HTERT RPE-1 (cell line): Measurements from ENCODE around the gene BAIAP2L2.

Experiments
- in situ Hi-C: fragments of 300-500 bp; cut with MboI; formaldehyde crosslinking; loops from 4 replicates; pipeline ENCODE4 v1.14.3; 2020; ENCODE audit warnings: low sequenced_read_pairs

BAIAP2L2 gene

GRCh38 chr22:38108561-38109319 lies 1.7 kb downstream of the BAIAP2L2 start:
- in situ Hi-C loops = no loop called here

- in situ Hi-C loops = no loop called here
These were observed 2.6 kb downstream of the BAIAP2L2 start for GRCh38 chr22:38107692-38108515.

GRCh38 chr22:38106814-38107578 lies 3.5 kb downstream of the BAIAP2L2 start:
- in situ Hi-C loops = no loop called here

GRCh38 chr22:38104084-38104483 lies 6.4 kb downstream of the BAIAP2L2 start:
- in situ Hi-C loops = no loop called here

- in situ Hi-C loops = no loop called here
These were observed 6.8 kb downstream of the BAIAP2L2 start for GRCh38 chr22:38103641-38104040.

- in situ Hi-C loops = no loop called here
These were observed 11.9 kb downstream of the BAIAP2L2 start for GRCh38 chr22:38098410-38099249.

- in situ Hi-C loops = no loop called here
These were observed 12.7 kb downstream of the BAIAP2L2 start for GRCh38 chr22:38097557-38098409.

- in situ Hi-C loops = no loop called here
These were observed 13.4 kb downstream of the BAIAP2L2 start for GRCh38 chr22:38097058-38097457.

- in situ Hi-C loops = no loop called here
These were observed 21.0 kb downstream of the BAIAP2L2 start for GRCh38 chr22:38089474-38089851.

- in situ Hi-C loops = no loop called here
These were observed 21.6 kb downstream of the BAIAP2L2 start for GRCh38 chr22:38088629-38089473.

- in situ Hi-C loops = no loop called here
These were observed 22.6 kb downstream of the BAIAP2L2 start for GRCh38 chr22:38087855-38088254.

- in situ Hi-C loops = no loop called here
These were observed 23.5 kb downstream of the BAIAP2L2 start for GRCh38 chr22:38086942-38087341.

GRCh38 chr22:38086001-38086845 lies 24.3 kb downstream of the BAIAP2L2 start:
- in situ Hi-C loops = no loop called here

GRCh38 chr22:38085501-38085900 lies 25.0 kb downstream of the BAIAP2L2 start:
- in situ Hi-C loops = no loop called here

- in situ Hi-C loops = no loop called here
These were observed 25.4 kb downstream of the BAIAP2L2 start for GRCh38 chr22:38085056-38085455.

- in situ Hi-C loops = no loop called here
These were observed 26.4 kb downstream of the BAIAP2L2 start, which contains the start of gene SLC16A8 for GRCh38 chr22:38083931-38084631. TSS of gene SLC16A8 (minus strand) at chr22:38084184. CDS start at chr22:38082873, 1,311 bp downstream.
